ENCODE measurements around the gene ADARB2.

Gene ADARB2

DNA sequence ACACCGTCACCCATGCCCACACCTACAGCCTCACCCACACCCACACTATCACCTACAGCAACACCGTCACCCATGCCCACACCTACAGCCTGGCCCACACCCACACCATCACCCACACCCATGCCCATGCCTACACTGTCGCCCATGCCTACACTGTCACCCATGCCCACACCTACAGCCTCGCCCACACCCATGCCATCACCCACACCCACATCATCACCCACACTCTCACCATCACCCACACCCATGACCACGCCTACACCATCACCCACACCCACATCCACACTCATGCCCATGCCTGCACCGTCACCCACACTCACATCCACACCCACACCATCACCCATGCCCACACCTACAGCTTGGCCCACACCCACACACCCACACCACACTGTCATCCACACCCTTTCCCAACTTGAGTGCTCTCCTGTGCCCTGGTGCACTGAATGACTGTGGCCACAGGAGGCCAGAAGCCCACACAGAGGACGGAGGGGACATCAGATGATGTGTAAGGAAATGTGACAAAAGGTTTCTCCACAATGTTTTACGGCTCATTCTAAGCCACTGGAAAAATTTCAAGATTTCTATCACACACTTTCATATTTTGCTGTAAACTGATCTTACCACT is 527.9 kb downstream of the ADARB2 start:
- DNase-seq = no peak

DNA sequence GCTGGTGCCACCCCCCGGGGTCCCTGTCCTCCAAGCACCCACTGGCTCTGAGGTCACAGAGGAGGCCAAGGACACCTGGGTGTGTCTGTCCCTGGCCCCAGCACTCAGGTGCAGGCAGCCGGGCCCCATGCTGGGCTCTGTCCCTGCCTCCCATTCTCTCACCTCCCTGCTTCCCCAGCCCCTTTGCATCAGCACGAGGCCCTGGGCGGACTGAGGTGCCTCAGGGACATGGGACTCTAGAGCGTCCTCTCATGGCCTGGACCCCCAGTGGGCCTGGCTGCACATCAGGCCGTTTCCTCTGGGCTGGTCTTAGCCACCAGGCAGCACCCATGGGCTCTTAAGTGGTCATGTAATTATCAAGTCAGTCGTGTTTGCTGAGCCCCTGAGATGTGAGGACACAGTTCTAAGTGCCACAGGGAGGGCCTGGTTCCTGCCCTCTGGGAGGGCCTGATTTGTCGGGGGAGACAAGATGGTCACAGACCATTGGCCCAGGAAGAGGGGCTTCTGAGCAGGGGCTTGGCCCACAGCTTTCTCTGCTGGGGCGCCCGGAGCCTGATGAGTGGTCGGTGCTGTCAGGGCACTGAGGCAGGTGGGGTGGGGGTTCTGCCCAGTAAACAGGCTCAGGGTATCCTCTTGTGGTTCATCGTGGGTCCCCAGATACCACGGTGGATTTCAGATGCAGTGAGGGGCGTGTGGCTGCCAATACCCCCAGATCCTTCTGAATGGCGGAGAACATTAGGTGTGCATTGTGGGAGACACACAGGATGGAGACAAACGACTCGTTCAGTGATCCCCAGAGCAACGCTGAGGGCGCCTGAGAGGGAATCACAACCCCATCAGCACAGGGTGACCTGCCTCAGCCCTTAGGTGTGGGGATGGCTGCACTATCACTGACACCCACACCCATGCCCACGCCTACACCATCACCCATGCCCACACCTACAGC is 528.7 kb downstream of the ADARB2 start:
- DNase-seq = no peak

DNA sequence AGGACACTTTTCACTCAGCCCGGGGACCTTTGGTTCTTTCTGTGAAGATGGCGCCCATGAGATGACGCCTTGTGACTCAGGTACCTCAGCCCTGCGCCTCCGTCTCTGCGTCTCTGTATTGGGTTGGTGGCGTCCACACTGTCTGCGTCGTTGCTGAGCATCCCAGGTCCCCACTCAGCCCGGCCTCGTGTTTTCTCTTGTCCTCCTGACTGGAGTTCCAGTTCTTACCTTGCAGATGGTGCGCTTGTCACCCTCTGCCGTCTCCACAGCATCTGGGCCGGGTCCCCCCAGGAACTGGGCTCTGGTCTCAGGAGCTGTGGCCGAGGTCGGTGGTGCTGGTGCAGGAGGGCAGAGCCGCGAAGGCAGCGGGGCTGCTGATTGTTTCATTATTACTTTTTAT is 530.7 kb downstream of the ADARB2 start:
- no peak for DNase-seq

DNA sequence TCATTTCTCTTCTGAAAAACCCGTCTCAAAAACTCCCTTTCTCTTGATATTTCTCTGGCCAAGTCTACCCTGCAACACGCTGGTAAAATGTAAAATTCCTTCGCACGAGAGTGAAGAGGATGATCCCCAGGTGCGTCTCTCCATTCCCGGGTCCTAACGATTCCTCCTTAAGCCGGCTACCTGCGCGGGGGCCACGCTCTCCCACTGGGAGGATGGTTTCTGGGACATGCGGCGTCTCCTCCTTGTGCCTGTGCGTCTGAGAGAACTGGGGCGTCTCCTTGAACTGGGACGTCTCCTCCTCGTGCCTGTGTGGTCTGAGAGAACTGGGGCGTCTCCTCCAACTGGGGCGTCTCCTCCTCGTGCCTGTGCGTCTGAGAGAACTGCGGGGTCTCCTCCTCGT is 531.2 kb downstream of the ADARB2 start:
- DNase-seq = no peak

DNA sequence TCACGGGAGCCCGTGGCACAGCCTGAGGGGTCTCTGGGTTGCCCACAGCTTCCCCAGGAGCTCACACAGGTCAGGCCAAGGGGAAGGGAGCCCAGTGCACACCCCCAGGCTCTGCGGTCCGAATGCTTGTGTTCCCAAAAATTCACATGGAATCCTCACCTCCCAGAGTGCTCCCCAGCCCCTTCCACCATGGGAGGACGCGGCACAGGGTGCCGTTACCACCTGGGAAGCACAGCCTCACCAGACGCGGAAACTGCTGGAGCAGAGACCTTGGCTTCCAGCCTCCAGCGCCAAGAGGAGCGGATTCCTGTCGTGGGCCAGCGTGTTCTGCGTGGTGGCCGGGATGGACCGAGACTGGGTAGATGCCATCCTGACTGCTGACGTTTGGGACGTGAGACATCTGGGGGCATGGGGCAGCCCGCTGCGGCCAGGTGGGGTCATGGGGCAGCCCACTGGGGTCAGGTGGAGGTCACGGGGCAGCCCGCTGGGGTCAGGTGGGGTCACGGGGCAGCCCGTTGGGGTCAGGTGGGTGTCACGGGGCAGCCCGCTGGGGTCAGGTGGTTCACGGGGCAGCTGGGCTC is 531.8 kb downstream of the ADARB2 start:
- no peak for DNase-seq

DNA sequence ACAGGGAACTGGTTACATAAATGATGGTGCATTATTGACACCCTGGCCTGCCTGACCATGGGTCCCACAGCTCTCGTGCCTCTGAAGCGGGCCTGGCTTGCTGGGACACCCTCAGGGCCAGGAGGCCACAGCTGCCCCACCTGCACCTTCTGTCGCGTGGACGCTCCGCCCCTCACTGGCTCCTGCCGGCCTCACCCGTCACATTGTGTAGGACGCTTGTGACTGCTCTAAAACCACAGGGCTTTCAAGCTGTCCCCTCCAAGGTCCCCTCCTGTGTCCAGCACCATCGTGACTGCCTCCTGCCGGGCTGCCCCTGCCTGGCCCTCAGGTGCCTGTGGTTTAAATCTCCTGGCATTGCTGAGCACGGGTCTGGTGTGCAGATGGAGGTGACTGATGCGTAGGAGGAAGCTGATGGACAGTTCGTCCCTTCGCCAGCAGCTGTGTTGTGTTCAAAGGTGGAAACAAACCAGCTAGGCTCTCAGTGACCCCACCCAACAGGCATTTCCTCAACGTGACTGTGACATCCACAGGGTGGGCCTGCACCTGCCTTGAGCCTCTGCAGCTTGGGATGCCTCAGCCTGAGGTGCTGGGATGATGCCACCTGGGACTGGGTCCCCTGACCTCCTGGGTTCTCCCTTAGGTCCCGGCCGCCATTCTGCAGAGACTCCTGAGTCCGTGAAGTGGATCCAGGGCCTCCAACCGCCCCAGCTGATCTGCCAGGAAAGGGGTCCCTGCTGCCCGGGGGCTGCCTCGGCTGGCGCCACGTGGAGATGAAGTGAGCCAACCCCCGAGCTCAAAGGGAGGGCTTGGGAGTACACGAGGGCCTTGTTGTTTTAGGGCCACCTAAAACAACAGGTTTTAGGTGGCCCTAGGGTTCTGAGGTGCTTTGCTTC is 532.6 kb downstream of the ADARB2 start:
- DNase-seq = no peak

DNA sequence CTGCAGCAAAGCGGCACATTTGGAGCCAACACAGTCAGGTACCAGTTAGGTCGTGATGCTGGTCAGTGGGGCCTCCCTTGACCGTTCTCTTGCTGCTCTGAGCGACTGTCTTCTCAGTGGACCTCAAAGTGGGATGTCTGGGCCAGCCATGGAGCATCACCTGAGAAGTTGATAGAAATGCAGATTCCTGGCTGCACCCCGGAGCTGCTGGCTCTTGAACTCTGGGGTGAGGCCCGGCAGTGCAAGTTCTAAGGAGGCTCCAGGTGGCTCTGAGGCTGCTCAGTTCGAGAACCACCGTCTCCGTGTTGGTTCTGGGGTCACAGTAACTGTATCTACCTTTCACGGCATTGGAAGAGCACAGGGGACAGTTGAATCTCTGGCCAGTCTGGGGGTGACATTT is 533.6 kb downstream of the ADARB2 start:
- no peak for DNase-seq

DNA sequence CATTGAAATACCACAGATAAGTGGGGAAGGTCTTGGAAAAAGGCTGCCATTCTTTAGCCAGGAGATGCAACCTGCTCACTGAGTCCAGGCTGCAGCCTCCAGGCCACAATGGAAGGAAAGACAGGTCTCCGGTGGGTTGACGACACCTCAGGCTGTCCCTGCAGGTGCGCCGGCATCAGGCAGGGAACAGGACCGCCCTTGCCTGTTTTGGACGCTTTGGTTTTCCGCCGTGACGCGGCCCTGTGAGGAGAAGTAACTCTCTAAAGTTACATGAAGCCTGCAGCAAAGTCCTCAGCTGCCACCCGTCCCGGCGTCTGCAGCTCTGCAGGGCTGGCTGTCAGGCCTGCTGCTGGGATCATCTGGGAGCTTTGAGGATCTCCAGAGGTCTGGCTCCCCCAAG is 534.1 kb downstream of the ADARB2 start:
- no peak for DNase-seq

DNA sequence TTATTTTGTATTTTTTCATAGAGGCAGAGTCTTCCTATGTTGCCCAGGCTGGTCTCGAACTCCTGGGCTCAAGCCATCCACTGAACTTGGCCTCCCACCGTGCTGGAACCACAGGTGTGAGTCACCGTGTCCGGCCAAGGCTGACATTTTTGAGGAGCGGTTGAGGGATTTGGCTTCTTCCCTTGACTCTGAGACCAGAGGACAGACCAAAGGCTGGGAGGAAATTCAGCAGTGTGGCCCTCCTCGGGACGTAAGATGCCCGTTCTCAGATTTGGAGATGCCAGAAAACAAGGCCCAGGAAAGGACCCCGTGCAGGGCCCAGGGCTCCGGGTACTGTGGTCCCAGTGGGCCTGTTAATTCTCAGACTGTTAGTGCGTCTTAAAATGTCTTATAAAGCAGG is 535.0 kb downstream of the ADARB2 start:
- DNase-seq = no peak

DNA sequence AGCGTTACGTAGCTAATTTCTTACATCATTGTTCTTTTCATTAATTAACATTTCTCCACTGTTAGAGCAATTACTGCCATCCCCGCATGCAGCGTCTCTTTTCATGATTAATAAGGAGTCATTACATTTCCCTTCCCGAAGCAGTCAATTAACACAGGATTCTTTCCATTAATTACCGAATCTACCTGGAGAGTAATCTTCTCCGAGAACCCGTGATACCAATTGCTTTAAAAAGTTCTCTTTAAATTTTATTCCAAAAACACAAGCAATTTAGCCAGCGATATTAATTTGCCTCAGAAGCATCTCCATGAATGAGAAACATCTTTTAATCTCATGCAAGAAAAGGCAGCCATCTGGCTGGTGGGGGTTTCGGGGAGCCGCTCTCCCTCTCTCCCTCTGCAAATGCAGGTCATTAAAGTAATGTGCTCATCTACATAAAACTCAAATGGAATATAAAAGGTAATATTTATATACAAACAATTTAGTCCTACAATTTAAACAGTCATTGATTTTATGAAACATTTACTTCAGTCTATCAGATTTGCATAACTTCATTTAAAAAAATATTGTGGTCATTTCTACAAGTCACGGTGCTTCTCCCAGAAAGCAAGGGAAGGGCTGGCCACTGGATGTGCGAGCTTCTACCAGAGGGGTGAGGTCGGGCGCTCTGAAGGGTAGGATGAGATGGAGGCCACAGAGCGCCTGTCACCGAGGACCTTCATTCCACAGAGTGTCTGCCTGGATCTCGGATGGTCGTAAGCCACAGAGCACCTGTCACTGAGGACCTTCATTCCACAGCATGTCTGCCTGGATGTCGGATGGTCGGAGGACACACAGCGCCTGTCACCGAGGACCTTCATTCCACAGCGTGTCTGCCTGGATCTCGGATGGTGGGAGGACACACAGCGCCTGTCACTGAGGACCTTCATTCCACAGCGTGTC is 536.2 kb downstream of the ADARB2 start:
- DNase-seq = no peak

DNA sequence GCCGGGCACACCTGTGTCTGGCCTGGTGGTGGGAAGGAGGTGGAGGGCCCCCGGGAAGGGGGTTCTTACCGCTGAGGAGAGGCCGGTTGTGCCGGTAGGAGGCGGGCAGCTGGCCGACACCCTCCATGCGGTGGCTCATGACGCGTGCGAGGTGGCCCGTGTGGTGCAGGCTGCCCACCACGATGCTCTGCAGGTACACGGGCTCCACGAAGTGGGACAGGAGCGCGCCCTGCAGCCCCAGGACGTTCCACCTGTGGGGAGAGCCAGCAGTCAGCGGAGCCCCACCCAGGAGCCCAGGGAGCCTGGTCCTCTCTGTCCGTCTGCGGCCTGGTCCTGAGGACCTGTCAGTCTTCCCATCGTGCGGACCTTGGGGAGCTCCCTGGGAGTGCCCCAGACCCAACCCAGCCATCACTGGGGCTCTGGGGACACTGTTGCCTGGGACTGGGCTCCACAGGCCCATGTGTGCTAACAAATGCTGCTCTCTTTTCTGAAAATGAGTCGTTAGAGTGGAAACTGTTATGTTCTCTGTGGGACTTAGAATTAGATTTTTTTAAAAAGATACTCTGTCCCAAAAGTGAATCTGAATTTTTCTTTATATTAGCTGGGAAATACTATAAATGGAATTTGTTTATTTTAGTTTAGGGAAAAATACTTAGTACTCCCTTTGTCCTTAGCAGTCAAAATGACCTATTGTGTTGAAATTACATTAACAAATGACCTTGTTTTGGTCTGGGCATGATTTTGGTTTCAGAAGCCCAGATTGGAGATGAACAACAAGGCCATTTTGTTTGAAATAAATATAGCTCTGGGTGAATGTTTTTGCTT is 537.2 kb downstream of the ADARB2 start:
- DNase-seq = peak; percentile 38 to 90

DNA sequence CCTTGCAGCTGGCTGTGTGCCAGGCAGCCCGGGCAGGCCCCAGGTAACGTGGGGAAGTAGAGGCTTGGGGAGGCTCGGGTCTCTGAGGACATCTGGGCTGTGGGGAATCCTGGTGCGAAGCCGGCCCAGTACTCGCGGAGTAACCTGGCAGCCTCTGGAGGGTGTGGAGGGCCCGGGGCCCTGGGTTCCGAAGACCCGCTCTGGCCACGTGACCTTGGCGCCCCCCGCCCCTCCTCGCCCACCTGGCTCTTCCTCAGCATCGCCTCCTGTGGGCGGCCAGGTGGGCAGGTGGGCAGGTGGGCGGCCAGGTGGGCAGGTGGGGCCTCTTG is 538.0 kb downstream of the ADARB2 start:
- no peak for DNase-seq

DNA sequence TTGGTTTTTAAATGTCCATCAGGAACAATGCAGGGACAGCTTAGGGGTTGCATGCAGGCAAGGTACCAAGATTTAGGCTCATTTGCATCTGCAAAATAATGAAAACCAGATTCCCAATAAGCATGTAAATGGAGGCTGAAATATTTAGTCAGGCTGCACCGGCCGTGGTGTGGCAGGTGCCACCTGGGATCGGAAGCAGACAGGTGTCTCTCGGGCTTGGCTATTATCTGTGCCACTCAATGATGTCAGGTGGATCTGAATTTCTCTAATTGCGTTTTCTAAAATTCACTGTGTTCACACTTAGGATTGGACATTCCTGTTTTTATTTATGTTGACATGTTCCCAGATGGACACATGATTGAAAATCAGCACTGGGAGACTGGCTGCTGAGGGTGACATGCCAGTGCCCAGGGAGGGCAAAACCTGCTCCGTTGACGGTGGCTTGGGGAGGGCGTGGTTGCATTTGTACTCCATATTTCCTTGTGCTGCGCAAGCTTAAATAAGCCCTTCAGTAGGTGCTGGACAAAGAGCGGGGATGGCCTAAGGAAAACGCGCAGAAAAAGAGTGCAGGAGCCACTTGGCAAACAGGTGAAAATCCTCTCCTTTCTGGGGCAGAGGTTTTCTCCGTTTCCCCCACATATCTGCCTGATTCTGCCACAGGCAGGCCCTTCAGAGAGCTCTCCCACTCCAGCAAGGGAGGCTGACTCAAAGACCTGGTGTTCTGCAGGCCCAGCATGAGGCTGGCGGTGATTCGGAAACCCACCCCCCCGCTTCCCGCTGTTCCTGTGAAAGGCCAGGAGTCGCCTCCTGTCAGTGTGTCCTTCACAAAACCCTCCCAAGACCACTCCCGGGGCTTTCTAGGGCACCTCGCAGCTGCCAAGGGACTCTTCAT is 538.6 kb downstream of the ADARB2 start:
- DNase-seq = no peak

DNA sequence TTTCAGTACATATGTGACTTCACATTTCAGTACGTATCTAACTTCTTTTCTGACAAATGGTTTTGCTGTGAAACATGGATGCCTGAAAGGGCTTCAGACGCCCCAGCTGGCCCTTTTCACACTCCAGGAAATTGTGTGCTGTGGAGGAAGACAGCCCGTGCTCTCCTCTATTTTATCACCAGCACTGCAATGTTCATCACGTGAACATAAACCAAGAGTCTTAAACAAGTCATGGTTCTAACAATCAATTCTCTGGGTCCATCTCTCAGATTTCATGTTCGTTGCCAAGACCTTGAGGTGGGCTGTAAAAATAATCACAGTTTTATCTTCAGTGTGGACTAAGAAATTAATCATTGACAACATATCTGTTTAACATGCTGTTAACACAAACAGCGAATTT is 539.9 kb downstream of the ADARB2 start:
- DNase-seq = no peak

DNA sequence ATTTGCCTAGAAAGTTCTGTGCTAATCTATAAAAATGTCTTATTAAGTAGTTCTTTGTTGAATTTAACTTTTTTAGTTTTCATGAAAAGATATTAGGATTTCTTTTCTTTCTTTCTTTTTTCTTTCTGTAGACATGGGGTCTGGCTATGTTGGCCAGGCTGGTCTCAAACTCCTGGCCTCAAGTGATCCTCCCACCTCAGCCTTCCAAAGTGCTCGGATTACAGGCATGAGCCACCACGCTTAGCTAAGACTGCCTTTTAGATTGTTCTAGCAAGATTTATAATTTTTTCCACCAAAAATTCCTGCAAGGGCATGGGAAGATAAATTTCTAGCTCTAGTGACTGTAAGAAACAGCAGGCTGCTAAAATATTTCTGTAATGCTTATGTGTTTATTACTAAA is 540.7 kb downstream of the ADARB2 start:
- DNase-seq = no peak

DNA sequence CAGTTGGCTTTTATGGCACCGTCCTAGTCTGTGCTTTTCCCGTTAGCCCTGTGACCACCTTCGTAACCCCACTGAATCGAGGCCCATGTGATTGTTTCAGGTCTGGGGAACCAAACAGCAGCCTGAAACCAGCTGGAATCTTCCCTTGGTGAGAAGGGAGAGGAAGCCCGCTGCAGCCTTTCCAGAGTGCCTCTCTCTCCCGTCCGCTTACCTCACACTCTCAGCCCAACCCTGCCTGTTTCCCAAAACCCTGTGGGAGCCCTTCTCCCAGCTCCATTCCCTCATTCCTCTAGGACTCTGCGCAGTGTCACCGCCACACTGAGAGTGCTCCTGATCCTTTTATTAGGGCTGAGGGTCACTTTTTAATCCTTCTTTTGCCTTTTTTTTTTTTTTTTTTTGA is 541.5 kb downstream of the ADARB2 start:
- DNase-seq = no peak

DNA sequence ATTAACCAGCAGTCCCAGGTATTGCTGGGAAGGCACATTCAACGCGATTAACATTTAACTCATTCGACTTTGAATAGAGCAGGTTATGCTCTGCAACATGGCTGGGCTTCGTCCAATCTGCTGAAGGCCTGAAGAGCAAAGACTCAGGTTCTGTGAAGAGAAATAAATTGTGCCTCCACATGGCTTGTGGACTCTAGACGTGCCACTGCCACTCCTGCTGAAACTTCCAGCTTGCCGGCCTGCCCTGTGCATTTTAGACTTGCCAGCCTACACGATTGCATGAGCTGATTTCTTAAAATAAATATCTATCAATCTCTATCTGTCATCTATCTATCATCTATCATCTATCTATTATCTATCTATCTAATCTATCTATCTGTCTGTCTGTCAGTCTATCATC is 543.2 kb downstream of the ADARB2 start:
- DNase-seq = no peak

DNA sequence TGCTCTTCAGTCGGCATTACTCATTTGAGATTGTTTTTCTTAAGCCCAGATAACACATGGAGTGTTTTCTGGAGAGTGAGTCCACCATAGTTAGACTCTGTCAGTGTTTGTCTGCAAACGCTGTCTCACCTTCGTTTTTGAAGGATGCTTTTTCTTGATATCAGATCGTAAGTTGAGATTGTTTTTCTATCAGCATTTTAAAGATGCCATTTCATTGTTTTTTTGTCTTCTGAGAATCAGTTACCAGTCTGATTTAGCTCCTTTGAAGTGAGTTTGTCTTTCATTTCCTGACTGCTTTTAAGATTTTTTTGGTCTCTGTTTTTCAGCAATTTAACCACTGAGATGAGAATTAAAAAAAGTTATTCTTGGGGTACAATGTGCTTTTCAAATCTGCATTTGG is 543.8 kb downstream of the ADARB2 start:
- DNase-seq = no peak

DNA sequence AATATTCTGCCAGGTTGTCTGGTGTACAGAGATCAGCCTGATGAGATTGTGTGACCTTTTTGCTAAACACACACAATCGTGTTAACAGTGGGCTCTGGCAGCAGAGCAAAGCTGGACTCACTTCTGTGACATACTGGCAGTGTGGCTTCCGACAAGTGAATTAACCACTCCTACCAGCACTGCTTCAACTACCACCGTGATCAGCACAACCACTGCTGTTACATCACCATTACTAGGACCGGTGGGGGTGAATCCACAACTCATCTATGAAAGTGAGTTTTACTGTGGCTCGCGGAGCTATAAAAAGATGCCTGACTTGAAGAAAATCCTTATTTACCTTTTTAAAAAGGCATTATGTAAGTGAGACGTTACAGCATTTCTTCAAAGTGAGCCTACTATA is 545.6 kb downstream of the ADARB2 start:
- no peak for DNase-seq

Data from hippocampal formation (tissue), 2 donors.